ENCODE data around the gene ABHD17C. TPM values are rescaled to one million over a fixed set of nuclear protein-coding genes. Genes with fewer than 3 reads are reported as not detected.

Gene ABHD17C
- total and polyA plus RNA-seq, 2 of the 8 experiments (the other 6 are each of a cell fraction or from before 2014, with no cell fraction given), result 20.2 to 29.8 TPM

DNA sequence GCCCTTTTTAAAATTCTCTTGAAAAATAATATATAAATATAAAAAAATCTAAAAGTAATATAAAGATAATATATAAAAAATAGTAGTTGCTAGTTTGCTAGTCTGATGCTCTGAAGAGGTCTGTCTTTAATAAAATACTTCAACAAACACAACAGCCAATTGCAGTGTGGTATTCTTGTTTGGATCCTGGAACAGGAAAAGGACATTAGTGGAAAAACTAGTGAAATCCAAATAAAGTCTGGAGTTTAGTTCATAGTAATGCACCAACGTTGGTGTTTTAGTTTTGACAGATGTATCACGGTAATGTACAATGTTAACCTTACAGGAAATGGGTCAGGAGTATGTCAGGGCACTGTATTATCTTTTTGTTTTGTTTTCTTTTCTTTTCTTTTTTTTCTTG is 58.1 kb downstream of the ABHD17C start:
- peaks cover 0 to 9% (median 0%) of the 10 kb centered on the region in 4 experiments; a peak in 1 of 7 replicates for H3K4me1 ChIP-seq (replicated peaks in 1 of 4; ENCODE audit: control insufficient read depth in 3 of 4, insufficient read depth in 4 of 4, low read length in 3 of 4)
- CTCF ChIA-PET (ENCODE audit: partially characterized antibody), result interaction anchor here (0.9 to 1.6 kb wide), 4 partner anchors 23 to 188 kb away, joined by 3 to 4 read pairs (median 4); partner anchors contain the start of gene CEMIP
- H3K4me3 ChIP-seq (ENCODE audit: extremely low read depth in 1 of 4, insufficient read depth in 2 of 4, low read depth in 3 of 4, low read length in 4 of 4), result no peak overlapping the region
- no peak overlapping the region for H3K4me2 ChIP-seq (ENCODE audit: insufficient read depth in 1 of 2, low read depth in 2 of 2, low read length in 2 of 2)
- no peak overlapping the region for H2BK120ac ChIP-seq (replicated peaks; ENCODE audit: low read depth, low read length)
- H3K4ac ChIP-seq (replicated peaks; ENCODE audit: insufficient read length, low read depth, low read length), result no peak overlapping the region
- H3K36me3 ChIP-seq (ENCODE audit: control insufficient read depth in 2 of 4, insufficient read depth in 4 of 4, low read length in 3 of 4), result peaks cover 0 to 2% (median 0%) of the 10 kb centered on the region in 4 experiments; a peak in 1 of 8 replicates
- H4K91ac ChIP-seq (replicated peaks; ENCODE audit: insufficient read length, low read length), result no peak overlapping the region
- H3K79me2 ChIP-seq (ENCODE audit: control insufficient read depth in 1 of 2, insufficient read depth in 2 of 2, low read length in 2 of 2), result no peaks in the 10 kb centered on the region
- H2BK20ac ChIP-seq (ENCODE audit: low read length), result no peak overlapping the region
- H2AFZ ChIP-seq (ENCODE audit: low read length), result no peak overlapping the region
- H3K79me1 ChIP-seq (ENCODE audit: low read depth, low read length), result no peaks in the 10 kb centered on the region
- POLR2A ChIA-PET (ENCODE audit: partially characterized antibody), result no interaction called here
- H2BK15ac ChIP-seq (ENCODE audit: low read length), result no peak overlapping the region
- no peak overlapping the region for H2AK5ac ChIP-seq (ENCODE audit: low read depth, low read length)
- no peak overlapping the region for H4K8ac ChIP-seq (ENCODE audit: extremely low read depth, insufficient read depth, low read length)
- no peaks in the 10 kb centered on the region for H3K23me2 ChIP-seq (ENCODE audit: low read depth, low read length)
- H3K27me3 ChIP-seq (replicated peaks in 1 of 4; ENCODE audit: control insufficient read depth in 3 of 4, extremely low read depth in 1 of 4, insufficient read depth in 3 of 4, low read length in 3 of 4), result no peaks in the 10 kb centered on the region
- H3K9ac ChIP-seq (replicated peaks in 1 of 4; ENCODE audit: extremely low read depth in 1 of 4, low read depth in 3 of 4, low read length in 3 of 4), result no peak overlapping the region
- H3K9me3 ChIP-seq (ENCODE audit: insufficient read depth in 2 of 2, low read depth in 1 of 2, low read length in 1 of 2), result no peaks in the 10 kb centered on the region
- no peak overlapping the region for H3K56ac ChIP-seq (replicated peaks; ENCODE audit: insufficient read length, low read depth, low read length)
- H4K20me1 ChIP-seq (replicated peaks in 1 of 2; ENCODE audit: control insufficient read depth in 1 of 2, insufficient read depth in 2 of 2, low read length in 2 of 2), result peaks cover 0 to 2% of the 10 kb centered on the region in 2 experiments
- TF ChIP-seq, protein P1, sequence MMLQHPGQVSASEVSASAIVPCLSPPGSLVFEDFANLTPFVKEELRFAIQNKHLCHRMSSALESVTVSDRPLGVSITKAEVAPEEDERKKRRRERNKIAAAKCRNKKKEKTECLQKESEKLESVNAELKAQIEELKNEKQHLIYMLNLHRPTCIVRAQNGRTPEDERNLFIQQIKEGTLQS (IDR thresholded peaks at IDR 0.05; ENCODE audit: insufficient read depth, low read depth, low read length), result no peak
- no peak for TF ChIP-seq SIN3A (conservative IDR thresholded peaks at IDR 0.05 in 1 of 2, IDR thresholded peaks at IDR 0.05 in 1 of 2; ENCODE audit: low read depth in 1 of 2, low read length in 2 of 2)
- TF ChIP-seq JUN (IDR thresholded peaks at IDR 0.05; ENCODE audit: low read depth, low read length), result no peak
- no peak for TF ChIP-seq CEBPB (IDR thresholded peaks at IDR 0.05; ENCODE audit: low read depth, low read length)
- no peak for TF ChIP-seq EGR1 (IDR thresholded peaks at IDR 0.05; ENCODE audit: borderline replicate concordance, low read depth, low read length)
- TF ChIP-seq ASH2L (IDR thresholded peaks at IDR 0.05; ENCODE audit: low read length), result no peak
- TF ChIP-seq RFX5 (IDR thresholded peaks at IDR 0.05; ENCODE audit: borderline replicate concordance, low read depth, low read length), result no peak
- TF ChIP-seq JUND (IDR thresholded peaks at IDR 0.05; ENCODE audit: low read length), result no peak
- TF ChIP-seq, protein P2, sequence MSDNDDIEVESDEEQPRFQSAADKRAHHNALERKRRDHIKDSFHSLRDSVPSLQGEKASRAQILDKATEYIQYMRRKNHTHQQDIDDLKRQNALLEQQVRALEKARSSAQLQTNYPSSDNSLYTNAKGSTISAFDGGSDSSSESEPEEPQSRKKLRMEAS (IDR thresholded peaks at IDR 0.05), result no peak
- TF ChIP-seq, protein P3, sequence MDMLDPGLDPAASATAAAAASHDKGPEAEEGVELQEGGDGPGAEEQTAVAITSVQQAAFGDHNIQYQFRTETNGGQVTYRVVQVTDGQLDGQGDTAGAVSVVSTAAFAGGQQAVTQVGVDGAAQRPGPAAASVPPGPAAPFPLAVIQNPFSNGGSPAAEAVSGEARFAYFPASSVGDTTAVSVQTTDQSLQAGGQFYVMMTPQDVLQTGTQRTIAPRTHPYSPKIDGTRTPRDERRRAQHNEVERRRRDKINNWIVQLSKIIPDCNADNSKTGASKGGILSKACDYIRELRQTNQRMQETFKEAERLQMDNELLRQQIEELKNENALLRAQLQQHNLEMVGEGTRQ (IDR thresholded peaks at IDR 0.05; ENCODE audit: low read length), result no peak
- TF ChIP-seq HDAC2 (IDR thresholded peaks at IDR 0.05; ENCODE audit: borderline replicate concordance in 1 of 2, low read depth in 2 of 2, low read length in 2 of 2), result no peak
- TF ChIP-seq EZH2 (IDR thresholded peaks at IDR 0.05; ENCODE audit: low read depth, low read length, severe bottlenecking), result no peak
- no peak overlapping the region for H4K5ac ChIP-seq (ENCODE audit: insufficient read length, low read depth, low read length)
- no peak overlapping the region for H3K23ac ChIP-seq (ENCODE audit: insufficient read length)
- H2BK12ac ChIP-seq (ENCODE audit: low read depth, low read length), result no peak overlapping the region
- H3K27ac ChIP-seq (ENCODE audit: low read depth, low read length), result no peak overlapping the region
- 91% methylated on average over 2 of the region's 2 CpGs; no CpG with 5 or more reads in 1 of the 2 experiments for WGBS, 2 experiments (ENCODE audit: extremely low coverage in 1 of 2, insufficient coverage in 1 of 2, insufficient read length in 1 of 2, insufficient replicate concordance in 2 of 2, low coverage in 1 of 2, low lambda C conversion rate in 2 of 2, missing lambda C conversion rate in 1 of 2)
- no peak overlapping the region for H2BK5ac ChIP-seq (ENCODE audit: low read depth, low read length)
- H3K14ac ChIP-seq (ENCODE audit: insufficient read length), result no peak overlapping the region
- DNase-seq (ENCODE audit: low read depth in 1 of 2, low spot score in 2 of 2) (no peak), FAIRE-seq (no peak)
- no peak overlapping the region for H3K18ac ChIP-seq (ENCODE audit: extremely low read depth, low read length)

All from H1 (cell line).